Right cardiac atrium (tissue), 5 donors: ENCODE data around the gene WNT7B. TPM values are rescaled to one million over a fixed set of nuclear protein-coding genes. Genes with fewer than 3 reads are reported as not detected.

Experiments used
- ATAC-seq, 2 donors: fragments of 200-7000 bp; cut with Tn5 transposase; one replicate each; pipeline versions ENCODE4 v1.8.0 to v1.9.1; 2020; ENCODE audit warnings: moderate library complexity in 2 of 2, mild to moderate bottlenecking in 1 of 2
- DNase-seq, 3 donors: peaks; one replicate each; pipeline ENCODE4 v3.0.0-alpha.2; 2020
- H3K27ac ChIP-seq: one replicate; pipeline ENCODE4 v1.5.1; 2013; ENCODE audit warnings: mild to moderate bottlenecking, low read length, control low read depth, moderate library complexity
- H3K27me3 ChIP-seq: one replicate; pipeline ENCODE4 v1.6.1; 2013; ENCODE audit not compliant: control insufficient read depth, insufficient read depth
- H3K4me1 ChIP-seq: one replicate; pipeline ENCODE4 v1.6.1; 2013; ENCODE audit warnings: low read length; ENCODE audit not compliant: control insufficient read depth, insufficient read depth
- H3K4me3 ChIP-seq: one replicate; pipeline ENCODE4 v1.5.1; 2013; ENCODE audit warnings: low read length, control low read depth
- H3K9me3 ChIP-seq: one replicate; pipeline ENCODE4 v1.6.1; 2013; ENCODE audit warnings: low read length; ENCODE audit not compliant: control insufficient read depth
- WGBS: extraction: QIAGEN DNeasy Blood & Tissue Kit; methylation state at CpG from one replicate; pipeline ENCODE4 v1.1.7; 2013; 5-methylcytosine and 5-hydroxymethylcytosine counted together
- intact Hi-C, 4 donors: fragments of 100-400 bp; cut with DNase I; formaldehyde crosslinking; loops; one replicate each; pipeline versions ENCODE4 v1.11.0 to v1.14.0; 2022 to 2023
- polyA plus RNA-seq: library from polyadenylated mRNA; stranded (reverse); fragments of 200-250 nt; gene quantifications from one replicate; pipeline ENCODE4 v1.2.3, GENCODE V29; 2013
- total RNA-seq, 4 donors: library from RNA; stranded (reverse); fragmentation: NEBNext Ultra II Directional; extraction: Animal tissue kit (Norgen Biotek cat#: 25700); gene quantifications; one replicate each; pipeline ENCODE4 v1.2.1, GENCODE V29; 2021
- donor health status: healthy with polysubstance abuse.
- donor health status: DM: no; HTN: yes; CAD: no.
- donor health status: DM: no; HTN: no; CAD: no.
- donor health status: DM: no; HTN: yes; CAD: no; lungs with severe emphysema.
- donor health status: DM: yes; HTN: yes; CAD: no.

The WNT7B gene
- total and polyA plus RNA-seq, 5 donors = not detected

DNA sequence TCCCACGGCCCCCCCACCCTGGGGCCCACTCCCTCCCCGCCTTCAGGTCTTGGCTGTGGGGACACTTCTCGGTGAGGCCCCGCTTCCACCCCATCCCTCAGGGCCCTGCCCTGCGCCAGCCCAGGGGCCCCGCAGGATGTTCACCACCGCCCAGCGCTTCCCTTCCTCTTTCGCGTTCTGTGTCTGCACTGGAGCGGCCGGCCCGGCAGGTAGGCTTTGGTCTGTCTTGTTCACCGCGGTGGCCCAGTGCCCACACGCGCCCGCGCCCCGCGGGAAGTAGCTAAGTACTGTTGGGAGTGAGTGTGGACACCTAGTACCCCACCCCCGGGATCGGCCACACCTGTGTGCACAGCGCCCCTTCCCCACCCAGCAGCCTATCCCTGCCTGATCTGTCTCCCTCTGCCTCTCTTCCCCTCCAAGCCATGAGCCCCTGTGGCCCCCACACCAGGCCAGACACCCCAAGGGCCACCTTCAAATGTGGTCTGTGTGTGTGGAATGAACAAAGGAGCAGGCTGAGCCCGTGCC, 85.4 kb downstream of the WNT7B start:
- 74% methylated on average over 25 of the region's 25 CpGs for WGBS
- Histone ChIP-seq H3K4me1 (no peaks in the 10 kb centered on the region), H3K27ac (no peak overlapping the region), H3K27me3 (no peaks in the 10 kb centered on the region), H3K4me3 (no peak overlapping the region), H3K9me3 (no peaks in the 10 kb centered on the region)
- DNase-seq = peak in 2 of 3 donors; percentile 20 to 47
- peak; percentile 6 to 14 for ATAC-seq
- intact Hi-C loops = no loop called here

DNA sequence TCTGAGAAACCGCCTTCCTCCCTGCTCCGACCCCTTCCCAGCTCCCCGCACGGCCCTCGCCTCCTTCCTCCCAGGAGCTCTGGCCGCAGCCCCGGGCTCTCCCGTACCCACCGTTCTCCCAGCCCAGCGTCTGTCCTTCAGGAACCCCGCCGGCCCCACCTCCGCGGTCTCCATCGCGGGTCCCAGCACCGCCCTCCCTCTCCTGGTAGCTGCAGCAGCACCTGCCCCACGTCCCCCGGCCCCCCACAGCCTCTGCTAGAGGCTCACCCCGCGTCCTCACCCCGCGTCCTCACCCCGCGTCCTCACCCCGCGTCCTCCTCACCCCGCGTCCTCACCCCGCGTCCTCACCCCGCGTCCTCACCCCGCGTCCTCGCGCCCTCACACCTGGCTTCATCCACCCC, 85.9 kb downstream of the WNT7B start:
- Histone ChIP-seq H3K4me1 (no peaks in the 10 kb centered on the region), H3K27ac (no peak overlapping the region), H3K4me3 (no peak overlapping the region), H3K27me3 (no peaks in the 10 kb centered on the region), H3K9me3 (no peaks in the 10 kb centered on the region)
- 79% methylated on average over 37 of the region's 37 CpGs for WGBS
- DNase-seq (peak in 2 of 3 donors; percentile 36 to 55), ATAC-seq (no peak)
- intact Hi-C loops = no loop called here

DNA sequence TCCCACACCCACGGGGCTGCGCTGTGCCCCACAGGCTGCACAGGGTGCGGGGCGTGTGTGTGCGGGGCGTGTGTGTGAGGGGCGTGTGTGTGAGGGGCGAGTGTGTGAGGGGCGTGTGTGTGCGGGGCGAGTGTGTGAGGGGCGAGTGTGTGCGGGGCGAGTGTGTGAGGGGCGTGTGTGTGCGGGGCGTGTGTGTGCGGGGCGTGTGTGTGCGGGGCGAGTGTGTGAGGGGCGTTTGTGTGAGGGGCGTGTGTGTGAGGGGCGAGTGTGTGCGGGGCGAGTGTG, 86.7 kb downstream of the WNT7B start:
- intact Hi-C loops = no loop called here
- no peaks in the 10 kb centered on the region for H3K4me1 ChIP-seq
- no peaks in the 10 kb centered on the region for H3K9me3 ChIP-seq
- no peak overlapping the region for H3K27ac ChIP-seq
- WGBS = 96% methylated on average over 26 of the region's 26 CpGs
- no peak overlapping the region for H3K4me3 ChIP-seq
- H3K27me3 ChIP-seq = no peaks in the 10 kb centered on the region
- ATAC-seq (no peak), DNase-seq (no peak)

DNA sequence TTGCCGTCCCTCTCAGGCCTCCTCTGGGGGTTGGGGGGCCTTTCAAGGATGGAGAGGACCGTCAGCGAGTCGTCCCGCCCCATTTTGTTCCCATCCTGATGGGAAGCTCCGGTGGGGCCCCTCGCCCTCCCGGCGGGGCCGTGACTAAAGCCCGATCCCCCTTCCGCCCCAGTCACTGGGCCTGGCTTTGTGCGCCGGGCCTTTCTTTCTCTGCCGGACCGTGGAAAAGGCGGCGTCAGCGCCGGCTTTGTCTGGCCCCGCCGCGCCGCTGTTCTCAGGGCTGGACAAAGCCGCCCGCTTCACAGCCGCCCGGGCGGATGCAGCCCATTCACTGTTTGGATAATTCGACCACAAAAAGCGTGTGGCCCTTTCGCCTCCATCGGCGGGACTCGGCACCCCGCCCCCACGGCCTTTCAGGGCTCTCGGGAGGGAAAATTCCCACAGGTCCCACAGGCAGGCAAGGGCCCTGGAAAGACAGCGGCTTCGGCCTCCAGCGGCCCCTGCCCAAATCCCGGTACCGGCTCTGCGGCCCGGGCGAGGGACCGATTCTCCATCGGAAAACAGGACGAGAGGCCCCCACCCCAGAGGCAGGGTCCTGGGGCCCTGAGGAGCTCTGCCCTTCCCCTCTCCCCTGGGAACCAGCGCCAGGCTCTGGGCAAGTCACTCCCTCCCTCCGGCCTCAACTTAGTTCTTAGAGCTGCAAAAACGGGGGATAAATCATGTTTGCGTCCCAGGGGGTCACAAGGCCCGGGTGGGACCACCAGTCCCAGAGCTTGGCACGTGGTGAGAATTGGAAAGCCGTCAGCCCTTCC, 87.2 kb downstream of the WNT7B start:
- Histone ChIP-seq H3K4me1 (no peaks in the 10 kb centered on the region), H3K27ac (no peak overlapping the region), H3K4me3 (no peak overlapping the region), H3K27me3 (no peaks in the 10 kb centered on the region), H3K9me3 (no peaks in the 10 kb centered on the region)
- WGBS = 29% methylated on average over 56 of the region's 56 CpGs
- DNase-seq = peak in 2 of 3 donors; percentile 38 to 47
- intact Hi-C loops = no loop called here
- ATAC-seq = no peak

DNA sequence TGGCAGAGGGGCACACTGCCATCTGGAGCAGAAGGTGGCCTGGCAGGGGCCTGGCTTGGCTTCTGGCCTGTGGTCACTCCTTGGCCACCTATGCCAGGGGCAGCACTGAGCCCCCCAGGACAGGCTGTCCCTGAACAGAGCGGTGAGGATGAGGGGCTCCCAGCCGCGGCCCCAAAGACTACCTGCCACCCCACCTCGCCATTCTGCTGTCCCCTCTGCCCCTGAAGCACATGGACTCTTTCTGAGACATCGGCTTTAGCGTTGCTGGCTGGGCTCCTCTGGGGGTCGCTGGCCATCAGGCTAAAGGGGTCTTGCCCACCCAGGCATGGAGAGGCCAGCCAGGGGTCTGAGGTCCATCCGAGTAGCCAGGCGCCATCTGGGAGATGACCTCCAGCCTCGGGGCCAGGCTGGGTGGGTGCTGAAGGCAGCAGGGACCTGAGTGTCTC, 87.8 kb downstream of the WNT7B start:
- peak in 2 of 3 donors; percentile 38 to 54 for DNase-seq
- Histone ChIP-seq H3K9me3 (no peaks in the 10 kb centered on the region), H3K27ac (no peak overlapping the region), H3K27me3 (no peaks in the 10 kb centered on the region), H3K4me1 (no peaks in the 10 kb centered on the region), H3K4me3 (no peak overlapping the region)
- intact Hi-C loops = no loop called here
- WGBS = 82% methylated on average over 10 of the region's 10 CpGs
- ATAC-seq = no peak

DNA sequence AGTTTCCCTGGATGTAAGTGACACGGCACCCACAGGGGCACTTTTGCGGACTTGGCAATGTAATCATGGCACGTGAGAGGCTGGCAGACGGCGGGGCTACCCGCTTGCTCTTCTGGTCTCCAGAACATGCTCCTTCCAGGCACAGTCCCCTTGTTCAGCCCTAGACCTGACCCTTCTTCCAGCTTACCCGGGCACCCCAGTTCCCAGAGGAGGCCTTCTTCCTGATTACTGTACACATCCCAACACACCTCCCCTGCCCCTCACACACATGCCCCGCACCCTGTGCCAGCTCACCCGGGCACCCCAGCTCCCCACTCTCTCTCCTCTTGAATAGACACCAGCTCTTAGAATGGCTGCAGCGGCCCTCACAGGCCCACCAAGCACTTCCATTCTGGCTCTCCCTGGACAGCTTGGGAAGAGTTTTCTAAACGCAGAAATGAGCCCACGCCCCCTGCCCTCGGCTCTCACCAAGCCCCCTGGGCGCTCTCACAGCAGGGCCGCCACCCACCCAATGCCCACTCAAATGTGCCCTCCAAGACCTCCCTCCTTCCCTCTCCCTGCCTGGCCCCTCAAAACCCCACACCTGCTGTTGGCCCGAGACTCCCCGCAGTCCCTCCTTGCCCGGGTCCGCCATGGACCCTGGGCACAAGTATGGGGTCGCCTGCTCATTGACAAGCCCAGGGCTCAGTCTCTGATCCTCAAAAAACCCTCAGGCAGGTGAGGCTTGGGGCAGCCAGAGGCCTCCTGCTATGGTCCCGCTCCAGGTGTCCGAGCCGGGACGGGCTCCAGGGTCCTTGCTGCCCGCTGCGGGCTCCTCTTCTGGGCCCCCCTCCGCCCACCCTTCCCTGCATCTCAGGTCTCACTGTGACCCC, 88.5 kb downstream of the WNT7B start:
- DNase-seq (peak; percentile 14 to 36 (median 24)), ATAC-seq (no peak)
- Histone ChIP-seq H3K4me3 (no peak overlapping the region), H3K27me3 (no peaks in the 10 kb centered on the region), H3K27ac (no peak overlapping the region), H3K9me3 (no peaks in the 10 kb centered on the region), H3K4me1 (no peaks in the 10 kb centered on the region)
- intact Hi-C loops = no loop called here
- WGBS = 93% methylated on average over 27 of the region's 27 CpGs

DNA sequence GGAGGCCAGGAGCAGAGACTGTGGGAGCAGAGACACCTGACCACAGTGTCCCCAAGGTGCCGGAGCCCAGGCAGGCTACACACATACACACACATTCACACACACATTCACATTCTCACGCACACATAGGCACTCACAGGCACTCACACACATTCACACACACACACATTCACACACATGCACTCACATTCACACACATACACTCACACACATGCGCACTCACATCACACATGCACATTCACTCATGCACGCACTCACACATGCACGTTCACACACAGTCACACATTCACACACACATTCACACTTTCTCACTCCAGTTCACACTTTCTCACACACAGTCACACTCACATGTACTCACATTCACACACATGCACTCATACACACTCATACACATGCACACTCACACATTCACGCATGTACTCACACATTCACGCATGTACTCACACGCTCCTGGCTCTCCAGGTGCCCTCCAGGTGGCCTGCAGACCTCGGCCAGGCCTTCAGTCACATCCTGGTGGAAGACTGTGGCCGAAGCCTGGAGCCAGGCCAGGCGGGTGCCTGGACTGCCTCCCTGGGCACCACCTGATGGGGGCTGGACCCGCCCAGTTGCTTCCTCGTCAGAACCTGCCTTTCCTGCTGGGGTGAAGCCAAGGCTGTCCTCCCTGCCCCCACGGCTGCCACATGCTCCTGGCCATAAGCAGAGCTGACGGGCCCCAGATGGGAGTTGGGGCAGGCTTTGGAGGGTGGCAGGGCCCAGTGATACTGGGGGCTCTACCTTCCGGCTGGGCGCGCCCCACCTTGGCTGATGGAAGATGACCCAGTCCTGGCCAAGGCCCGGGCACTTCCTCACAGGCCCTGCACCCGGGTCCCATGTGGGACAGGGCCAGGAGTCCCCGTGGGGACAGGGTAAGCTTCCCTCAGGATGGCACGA, 89.5 kb downstream of the WNT7B start:
- Histone ChIP-seq H3K27me3 (no peaks in the 10 kb centered on the region), H3K9me3 (no peaks in the 10 kb centered on the region), H3K4me1 (no peaks in the 10 kb centered on the region), H3K4me3 (no peak overlapping the region), H3K27ac (no peak overlapping the region)
- intact Hi-C loops = no loop called here
- DNase-seq = peak; percentile 13 to 41 (median 30)
- ATAC-seq = no peak
- WGBS = 91% methylated on average over 22 of the region's 22 CpGs

DNA sequence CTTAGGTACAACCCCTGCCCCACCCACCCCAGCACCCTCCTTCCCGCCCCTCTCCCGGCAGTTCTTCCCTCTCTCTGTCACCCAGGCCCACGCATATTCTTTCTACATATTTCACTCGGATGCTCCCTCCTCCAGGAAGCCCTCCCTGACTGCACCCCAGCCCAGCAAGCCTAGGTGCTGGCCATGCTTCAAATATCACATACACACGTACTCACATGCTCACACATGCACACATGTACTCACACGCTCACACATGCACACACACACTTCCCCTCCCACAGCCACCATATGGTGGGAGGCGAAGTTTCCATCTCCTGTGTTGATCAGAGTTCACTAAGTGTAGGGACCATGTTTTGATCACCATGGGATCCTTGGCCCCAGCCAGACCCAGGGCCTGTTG, 90.4 kb downstream of the WNT7B start:
- H3K4me3 ChIP-seq = no peak overlapping the region
- no peak overlapping the region for H3K27ac ChIP-seq
- H3K27me3 ChIP-seq = no peaks in the 10 kb centered on the region
- DNase-seq (no peak), ATAC-seq (no peak)
- intact Hi-C loops = no loop called here
- WGBS = 93% methylated on average over 7 of the region's 7 CpGs
- H3K4me1 ChIP-seq = no peaks in the 10 kb centered on the region
- H3K9me3 ChIP-seq = no peaks in the 10 kb centered on the region

DNA sequence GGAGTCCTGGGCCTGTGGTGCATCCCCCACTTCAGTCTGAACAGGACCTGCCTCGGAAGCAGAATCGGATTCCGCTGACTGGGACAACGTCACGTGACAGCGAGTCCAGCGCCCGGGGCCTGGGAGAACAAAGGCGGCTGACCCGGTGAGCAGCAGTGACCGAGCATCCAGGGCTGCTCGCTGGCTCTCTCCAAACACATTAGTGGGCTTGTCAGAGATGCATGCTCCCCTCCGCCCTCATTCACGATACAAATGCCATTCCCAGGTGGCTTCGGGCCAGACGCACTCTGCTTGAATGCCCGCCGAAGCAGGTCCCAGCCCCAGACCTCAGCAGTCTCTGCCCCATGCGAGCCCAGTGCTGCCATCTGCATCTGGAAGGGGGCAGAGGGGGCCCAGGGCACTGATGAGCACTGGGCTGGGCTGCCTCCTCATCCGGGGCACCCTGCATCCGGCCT, 91.0 kb downstream of the WNT7B start:
- H3K4me3 ChIP-seq = no peak overlapping the region
- H3K4me1 ChIP-seq = no peaks in the 10 kb centered on the region
- DNase-seq (peak in 2 of 3 donors; percentile 32 to 47), ATAC-seq (no peak)
- H3K27ac ChIP-seq = no peak overlapping the region
- WGBS = 46% methylated on average over 21 of the region's 21 CpGs
- H3K9me3 ChIP-seq = no peaks in the 10 kb centered on the region
- H3K27me3 ChIP-seq = no peaks in the 10 kb centered on the region
- intact Hi-C loops = no loop called here

DNA sequence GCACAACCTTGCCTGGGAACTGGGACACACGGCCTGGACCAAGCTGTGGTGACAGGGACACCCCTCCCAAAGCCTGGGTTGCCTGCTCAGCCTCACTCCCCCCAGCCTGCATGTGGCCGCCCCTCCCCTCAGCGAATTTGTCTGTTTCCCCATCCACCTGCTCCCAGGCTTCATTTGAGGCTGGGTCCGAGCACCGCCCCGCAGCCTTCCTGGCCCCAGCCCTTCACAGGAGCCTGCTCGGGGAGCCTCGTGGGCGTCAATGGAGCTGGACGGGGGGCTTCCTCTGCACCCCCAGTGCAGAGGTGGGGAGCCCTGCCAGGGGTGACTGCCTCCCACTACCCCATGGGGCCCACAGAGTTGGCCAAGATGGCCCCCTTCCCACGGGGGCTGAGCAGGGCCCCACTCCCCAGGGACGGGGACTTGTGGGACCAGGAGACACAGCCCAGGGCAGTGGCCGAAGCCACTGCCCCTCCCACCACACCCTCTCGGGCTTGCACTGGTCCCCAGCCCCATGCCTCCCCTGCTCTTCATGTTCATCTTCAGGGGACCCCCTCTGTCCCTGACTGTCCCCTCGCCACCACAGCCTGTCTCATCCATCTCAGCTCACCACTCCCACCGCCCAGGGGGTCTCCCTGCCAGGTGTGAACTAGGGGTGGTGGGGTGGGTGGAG, 91.7 kb downstream of the WNT7B start:
- Histone ChIP-seq H3K4me3 (no peak overlapping the region), H3K27ac (no peak overlapping the region), H3K27me3 (no peaks in the 10 kb centered on the region), H3K9me3 (no peaks in the 10 kb centered on the region), H3K4me1 (no peaks in the 10 kb centered on the region)
- intact Hi-C loops = no loop called here
- DNase-seq (peak in 2 of 3 donors; percentile 41 to 47), ATAC-seq (no peak)
- WGBS = 75% methylated on average over 16 of the region's 16 CpGs
